ENCODE results near the gene TJP1.

The TJP1 gene

DNA sequence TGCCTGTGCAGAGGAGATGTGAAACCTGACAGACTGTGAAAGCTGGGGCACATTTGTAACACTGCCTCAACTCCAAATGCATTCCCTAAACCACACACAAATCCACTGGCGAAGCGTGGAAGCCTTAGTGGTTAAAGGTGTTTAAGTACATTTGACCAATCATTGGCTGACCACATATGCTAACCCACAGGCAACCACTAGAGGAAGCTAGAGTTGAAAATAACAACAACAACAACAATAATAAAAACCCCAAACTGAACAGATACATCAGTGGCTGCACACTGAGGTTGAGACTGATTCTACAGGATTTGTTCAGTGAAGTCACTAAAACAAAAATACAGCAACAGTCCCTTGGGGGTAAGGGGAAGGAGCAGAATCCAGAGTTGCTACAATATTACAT, 129.7 kb downstream of the TJP1 start:
- peak; percentile 29 for ATAC-seq

DNA sequence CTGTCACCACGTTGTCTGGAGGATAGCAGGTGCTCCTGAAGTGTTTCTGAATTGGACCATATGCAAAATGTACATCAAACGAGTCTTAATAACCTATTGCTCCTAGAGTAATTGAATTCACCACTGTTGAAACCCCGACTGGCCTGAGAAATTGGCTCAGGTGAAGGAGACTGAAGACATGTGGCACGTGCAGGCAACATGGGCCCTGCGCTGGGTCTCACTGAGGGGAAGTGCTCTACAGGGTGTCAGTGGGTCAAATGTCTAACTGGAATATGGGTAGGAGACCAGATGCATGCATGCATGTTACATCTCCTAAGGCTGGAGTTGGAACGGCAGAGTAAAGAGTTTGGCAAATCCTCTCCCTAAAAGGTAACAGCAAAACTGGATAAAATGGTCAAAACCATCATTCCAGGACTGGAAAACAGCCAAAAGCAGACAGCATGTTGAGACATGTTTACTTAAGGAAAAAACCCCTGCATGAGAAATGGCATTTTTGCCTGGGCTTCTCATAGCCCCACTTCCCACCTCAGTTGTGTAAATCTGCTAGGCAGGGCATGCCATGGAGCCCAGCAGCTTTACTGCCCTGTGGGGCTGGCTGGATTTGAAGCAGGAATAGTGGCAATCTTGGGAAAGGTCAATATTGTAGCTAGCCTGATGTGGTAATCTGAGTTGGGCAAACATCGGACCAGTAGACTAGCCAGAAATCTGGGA, 131.3 kb downstream of the TJP1 start:
- no peak for ATAC-seq
- TF ChIP-seq ZFP3 (CRISPR knock-in tag; IDR thresholded peaks at IDR 0.05) (no peak), CREB5 (CRISPR knock-in tag; IDR thresholded peaks at IDR 0.05; ENCODE audit: low read depth) (no peak), ESRRG (CRISPR knock-in tag; IDR thresholded peaks at IDR 0.05) (no peak), TCF4 (CRISPR knock-in tag; IDR thresholded peaks at IDR 0.05; ENCODE audit: borderline replicate concordance) (no peak), ARNTL (CRISPR knock-in tag; IDR thresholded peaks at IDR 0.05; ENCODE audit: borderline replicate concordance, low read depth) (no peak), OSR1 (CRISPR knock-in tag; IDR thresholded peaks at IDR 0.05) (no peak)
- TF ChIP-seq, protein P1, sequence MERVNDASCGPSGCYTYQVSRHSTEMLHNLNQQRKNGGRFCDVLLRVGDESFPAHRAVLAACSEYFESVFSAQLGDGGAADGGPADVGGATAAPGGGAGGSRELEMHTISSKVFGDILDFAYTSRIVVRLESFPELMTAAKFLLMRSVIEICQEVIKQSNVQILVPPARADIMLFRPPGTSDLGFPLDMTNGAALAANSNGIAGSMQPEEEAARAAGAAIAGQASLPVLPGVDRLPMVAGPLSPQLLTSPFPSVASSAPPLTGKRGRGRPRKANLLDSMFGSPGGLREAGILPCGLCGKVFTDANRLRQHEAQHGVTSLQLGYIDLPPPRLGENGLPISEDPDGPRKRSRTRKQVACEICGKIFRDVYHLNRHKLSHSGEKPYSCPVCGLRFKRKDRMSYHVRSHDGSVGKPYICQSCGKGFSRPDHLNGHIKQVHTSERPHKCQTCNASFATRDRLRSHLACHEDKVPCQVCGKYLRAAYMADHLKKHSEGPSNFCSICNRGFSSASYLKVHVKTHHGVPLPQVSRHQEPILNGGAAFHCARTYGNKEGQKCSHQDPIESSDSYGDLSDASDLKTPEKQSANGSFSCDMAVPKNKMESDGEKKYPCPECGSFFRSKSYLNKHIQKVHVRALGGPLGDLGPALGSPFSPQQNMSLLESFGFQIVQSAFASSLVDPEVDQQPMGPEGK (CRISPR knock-in tag; IDR thresholded peaks at IDR 0.05; ENCODE audit: borderline replicate concordance) = no peak

More for the DNA sequence above, 129.7 kb downstream of the TJP1 start:
- no peak for TF ChIP-seq CSRNP3 (CRISPR knock-in tag; IDR thresholded peaks at IDR 0.05)
- no peak for TF ChIP-seq ZFP30 (CRISPR knock-in tag; IDR thresholded peaks at IDR 0.05)
- TF ChIP-seq ZFP3 (CRISPR knock-in tag; IDR thresholded peaks at IDR 0.05) = no peak
- no peak for TF ChIP-seq ZNF70 (CRISPR knock-in tag; IDR thresholded peaks at IDR 0.05)

GRCh38 chr15:29689287-29689986, 132.8 kb downstream of the TJP1 start:
- no peak for TF ChIP-seq ZC3H10 (CRISPR knock-in tag; IDR thresholded peaks at IDR 0.05)
- no peak for TF ChIP-seq ARNTL (CRISPR knock-in tag; IDR thresholded peaks at IDR 0.05; ENCODE audit: borderline replicate concordance, low read depth)
- TF ChIP-seq ESRRG (CRISPR knock-in tag; IDR thresholded peaks at IDR 0.05) = no peak
- TF ChIP-seq RARB (CRISPR knock-in tag; IDR thresholded peaks at IDR 0.05) = no peak
- ATAC-seq = no peak

DNA sequence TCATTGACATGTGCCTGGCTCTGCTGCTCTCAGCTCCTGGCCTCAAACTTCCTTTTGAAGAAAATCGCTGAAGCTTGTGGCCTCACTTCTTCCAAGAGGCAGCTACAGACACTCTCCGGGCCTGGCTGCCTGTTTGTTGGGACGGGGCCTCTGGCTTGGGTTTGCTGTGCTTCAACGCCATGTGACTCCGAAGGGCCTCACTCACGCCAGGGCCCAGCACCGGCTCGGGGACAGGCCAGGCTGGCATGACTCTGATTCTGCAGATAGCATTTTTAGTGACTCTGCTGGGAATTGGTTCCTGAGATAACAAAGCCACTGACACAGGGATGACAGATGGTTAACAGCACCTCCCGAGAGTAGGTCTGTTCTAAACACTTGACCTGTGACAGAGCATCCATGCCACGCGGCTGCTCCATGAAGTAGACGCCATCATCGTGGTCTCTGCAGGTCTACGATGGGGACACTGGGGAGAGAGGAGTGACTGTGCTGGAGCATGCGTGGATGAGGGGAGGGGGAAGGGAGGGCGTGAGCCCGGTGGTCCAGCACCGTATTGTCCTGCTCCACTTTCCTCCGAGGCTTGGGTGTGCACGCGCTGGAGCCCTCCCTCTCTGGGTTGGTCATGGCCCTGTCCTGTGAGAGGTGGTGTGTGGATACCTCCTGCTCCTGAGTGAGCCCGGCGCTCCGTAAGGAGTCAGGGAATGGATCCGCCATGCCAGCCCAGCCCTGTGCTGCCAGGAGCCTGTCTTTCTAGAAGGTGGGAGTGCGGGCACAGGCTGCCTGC, 133.6 kb downstream of the TJP1 start:
- no peak for ATAC-seq
- TF ChIP-seq SNAI2 (CRISPR knock-in tag; IDR thresholded peaks at IDR 0.05) (no peak), GLIS3 (CRISPR knock-in tag; IDR thresholded peaks at IDR 0.05) (no peak)

DNA sequence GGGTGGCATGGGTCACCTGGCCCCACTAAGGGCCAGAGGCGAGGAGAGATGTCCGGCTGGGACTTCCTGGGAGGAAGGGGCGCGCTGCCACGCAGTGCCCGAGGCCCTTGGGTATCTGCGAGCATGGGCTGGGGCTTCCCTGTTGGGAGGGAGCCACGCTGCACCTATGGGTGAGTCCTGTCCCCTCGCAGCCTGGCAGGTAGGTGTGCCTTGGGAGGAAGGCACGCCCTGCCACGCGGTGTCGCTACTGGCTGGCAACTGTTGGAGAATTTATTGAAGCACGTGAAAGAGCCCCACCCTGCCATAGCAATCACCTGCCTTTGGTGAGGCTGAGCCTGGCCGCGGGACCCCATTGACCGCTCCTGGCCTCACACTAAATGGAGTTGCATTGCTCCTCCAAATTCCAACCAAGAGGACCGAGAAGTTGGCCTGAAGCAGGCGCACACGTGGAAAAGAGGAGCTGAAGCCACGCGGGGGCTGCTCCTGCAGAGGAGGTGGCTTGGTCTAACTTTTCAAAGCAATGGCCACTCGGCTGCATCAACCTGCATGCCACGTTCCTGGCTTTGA, 134.2 kb downstream of the TJP1 start:
- no peak for ATAC-seq
- TF ChIP-seq ESRRG (CRISPR knock-in tag; IDR thresholded peaks at IDR 0.05) = no peak
- TF ChIP-seq SNAI2 (CRISPR knock-in tag; IDR thresholded peaks at IDR 0.05) = no peak
- TF ChIP-seq ZFP30 (CRISPR knock-in tag; IDR thresholded peaks at IDR 0.05) = no peak
- TF ChIP-seq ZC3H10 (CRISPR knock-in tag; IDR thresholded peaks at IDR 0.05) = no peak
- no peak for TF ChIP-seq ISL1 (CRISPR knock-in tag; IDR thresholded peaks at IDR 0.05)
- no peak for TF ChIP-seq ZNF70 (CRISPR knock-in tag; IDR thresholded peaks at IDR 0.05)
- TF ChIP-seq CREB5 (CRISPR knock-in tag; IDR thresholded peaks at IDR 0.05; ENCODE audit: low read depth) = no peak
- TF ChIP-seq BACH2 (CRISPR knock-in tag; IDR thresholded peaks at IDR 0.05; ENCODE audit: borderline replicate concordance) = no peak
- TF ChIP-seq RARB (CRISPR knock-in tag; IDR thresholded peaks at IDR 0.05) = no peak
- no peak for TF ChIP-seq GLIS3 (CRISPR knock-in tag; IDR thresholded peaks at IDR 0.05)
- no peak for TF ChIP-seq ZNF565 (CRISPR knock-in tag; conservative IDR thresholded peaks at IDR 0.05; ENCODE audit: low read depth)
- no peak for TF ChIP-seq OSR1 (CRISPR knock-in tag; IDR thresholded peaks at IDR 0.05)
- TF ChIP-seq CSDC2 (CRISPR knock-in tag; IDR thresholded peaks at IDR 0.05) = no peak
